ENCODE results near the gene PGAP6. TPM values are rescaled to one million over a fixed set of nuclear protein-coding genes. Genes with fewer than 3 reads are reported as not detected.

PGAP6 gene
- total and polyA plus RNA-seq, 9 of the 15 experiments (the other 6 are each of a cell fraction or from before 2014, with no cell fraction given), result 0.45 to 50.2 (median 39.3) TPM

DNA sequence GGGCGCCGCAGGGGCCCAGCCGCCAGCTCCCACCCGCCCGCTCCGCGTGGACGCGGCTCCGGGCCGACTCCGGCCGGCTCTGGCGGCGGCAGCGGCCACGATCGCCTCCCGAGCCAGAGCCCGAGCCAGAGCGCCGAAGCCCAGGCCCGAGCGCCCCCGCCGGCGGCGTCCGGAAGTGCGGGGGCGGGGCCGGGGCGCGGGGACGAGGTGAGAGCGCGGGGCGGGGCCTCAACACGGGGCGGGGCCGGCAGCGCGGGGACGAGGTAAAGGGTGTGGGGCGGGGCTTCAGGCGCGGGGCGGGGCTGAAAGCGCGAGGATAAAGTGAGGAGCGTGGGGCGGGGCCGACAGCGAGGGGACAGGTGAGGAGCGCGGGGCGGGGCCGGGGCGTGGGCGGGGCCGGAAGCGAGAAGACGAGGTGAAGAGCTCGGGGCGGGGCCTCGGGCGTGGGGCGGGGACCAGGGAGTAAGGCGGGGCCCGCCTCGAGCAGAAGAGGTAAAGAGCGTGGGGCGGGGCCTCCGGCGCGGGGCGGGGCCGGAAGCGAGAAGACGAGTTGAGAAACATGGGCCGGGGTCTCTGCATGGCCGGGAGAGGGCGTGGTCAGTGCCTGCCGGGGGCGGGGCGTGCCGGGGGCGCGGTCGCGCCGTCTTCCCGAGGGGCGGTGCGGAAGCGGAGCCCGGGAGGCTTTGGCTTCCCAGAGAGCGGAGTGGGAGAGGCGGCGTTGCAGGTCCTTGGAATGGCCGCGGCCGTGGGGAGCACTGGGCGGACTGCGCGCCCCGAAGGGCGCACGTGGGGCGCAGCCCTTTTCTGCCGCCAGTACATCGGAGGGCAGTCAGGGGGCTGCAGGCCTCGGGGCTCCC is 29.0 kb downstream of the PGAP6 start, which contains the start of gene AXIN1 (continued):
- TF ChIP-seq, protein P1, sequence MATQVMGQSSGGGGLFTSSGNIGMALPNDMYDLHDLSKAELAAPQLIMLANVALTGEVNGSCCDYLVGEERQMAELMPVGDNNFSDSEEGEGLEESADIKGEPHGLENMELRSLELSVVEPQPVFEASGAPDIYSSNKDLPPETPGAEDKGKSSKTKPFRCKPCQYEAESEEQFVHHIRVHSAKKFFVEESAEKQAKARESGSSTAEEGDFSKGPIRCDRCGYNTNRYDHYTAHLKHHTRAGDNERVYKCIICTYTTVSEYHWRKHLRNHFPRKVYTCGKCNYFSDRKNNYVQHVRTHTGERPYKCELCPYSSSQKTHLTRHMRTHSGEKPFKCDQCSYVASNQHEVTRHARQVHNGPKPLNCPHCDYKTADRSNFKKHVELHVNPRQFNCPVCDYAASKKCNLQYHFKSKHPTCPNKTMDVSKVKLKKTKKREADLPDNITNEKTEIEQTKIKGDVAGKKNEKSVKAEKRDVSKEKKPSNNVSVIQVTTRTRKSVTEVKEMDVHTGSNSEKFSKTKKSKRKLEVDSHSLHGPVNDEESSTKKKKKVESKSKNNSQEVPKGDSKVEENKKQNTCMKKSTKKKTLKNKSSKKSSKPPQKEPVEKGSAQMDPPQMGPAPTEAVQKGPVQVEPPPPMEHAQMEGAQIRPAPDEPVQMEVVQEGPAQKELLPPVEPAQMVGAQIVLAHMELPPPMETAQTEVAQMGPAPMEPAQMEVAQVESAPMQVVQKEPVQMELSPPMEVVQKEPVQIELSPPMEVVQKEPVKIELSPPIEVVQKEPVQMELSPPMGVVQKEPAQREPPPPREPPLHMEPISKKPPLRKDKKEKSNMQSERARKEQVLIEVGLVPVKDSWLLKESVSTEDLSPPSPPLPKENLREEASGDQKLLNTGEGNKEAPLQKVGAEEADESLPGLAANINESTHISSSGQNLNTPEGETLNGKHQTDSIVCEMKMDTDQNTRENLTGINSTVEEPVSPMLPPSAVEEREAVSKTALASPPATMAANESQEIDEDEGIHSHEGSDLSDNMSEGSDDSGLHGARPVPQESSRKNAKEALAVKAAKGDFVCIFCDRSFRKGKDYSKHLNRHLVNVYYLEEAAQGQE (IDR thresholded peaks at IDR 0.05; ENCODE audit: borderline replicate concordance), result 0 out of 2 replicates have a peak, but pooled peaks have one; percentile 10
- TF ChIP-seq, protein P1 (CRISPR knock-in tag; IDR thresholded peaks at IDR 0.05; ENCODE audit: low read depth), result 0 out of 2 replicates have a peak, but pooled peaks have one; percentile 59
- no peak for TF ChIP-seq ZNF184 (CRISPR knock-in tag; IDR thresholded peaks at IDR 0.05)
- TF ChIP-seq HMG20A (CRISPR knock-in tag; conservative IDR thresholded peaks at IDR 0.05), result no peak
- TF ChIP-seq GTF2E2 (tag; IDR thresholded peaks at IDR 0.05), result no peak
- TF ChIP-seq BHLHE40 (IDR thresholded peaks at IDR 0.05; ENCODE audit: low read length), result no peak
- TF ChIP-seq RUNX1 (IDR thresholded peaks at IDR 0.05; ENCODE audit: low read depth), result no peak
- no peak for TF ChIP-seq GATA2 (CRISPR knock-in tag; IDR thresholded peaks at IDR 0.05)
- no peak for TF ChIP-seq NELFE (IDR thresholded peaks at IDR 0.05; ENCODE audit: insufficient read depth, insufficient read length)
- TF ChIP-seq, protein P2, sequence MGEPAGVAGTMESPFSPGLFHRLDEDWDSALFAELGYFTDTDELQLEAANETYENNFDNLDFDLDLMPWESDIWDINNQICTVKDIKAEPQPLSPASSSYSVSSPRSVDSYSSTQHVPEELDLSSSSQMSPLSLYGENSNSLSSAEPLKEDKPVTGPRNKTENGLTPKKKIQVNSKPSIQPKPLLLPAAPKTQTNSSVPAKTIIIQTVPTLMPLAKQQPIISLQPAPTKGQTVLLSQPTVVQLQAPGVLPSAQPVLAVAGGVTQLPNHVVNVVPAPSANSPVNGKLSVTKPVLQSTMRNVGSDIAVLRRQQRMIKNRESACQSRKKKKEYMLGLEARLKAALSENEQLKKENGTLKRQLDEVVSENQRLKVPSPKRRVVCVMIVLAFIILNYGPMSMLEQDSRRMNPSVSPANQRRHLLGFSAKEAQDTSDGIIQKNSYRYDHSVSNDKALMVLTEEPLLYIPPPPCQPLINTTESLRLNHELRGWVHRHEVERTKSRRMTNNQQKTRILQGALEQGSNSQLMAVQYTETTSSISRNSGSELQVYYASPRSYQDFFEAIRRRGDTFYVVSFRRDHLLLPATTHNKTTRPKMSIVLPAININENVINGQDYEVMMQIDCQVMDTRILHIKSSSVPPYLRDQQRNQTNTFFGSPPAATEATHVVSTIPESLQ (CRISPR knock-in tag; IDR thresholded peaks at IDR 0.05), result no peak
- TF ChIP-seq RBM15 (IDR thresholded peaks at IDR 0.05; ENCODE audit: insufficient read depth, low read length), result no peak
- TF ChIP-seq, protein P3, sequence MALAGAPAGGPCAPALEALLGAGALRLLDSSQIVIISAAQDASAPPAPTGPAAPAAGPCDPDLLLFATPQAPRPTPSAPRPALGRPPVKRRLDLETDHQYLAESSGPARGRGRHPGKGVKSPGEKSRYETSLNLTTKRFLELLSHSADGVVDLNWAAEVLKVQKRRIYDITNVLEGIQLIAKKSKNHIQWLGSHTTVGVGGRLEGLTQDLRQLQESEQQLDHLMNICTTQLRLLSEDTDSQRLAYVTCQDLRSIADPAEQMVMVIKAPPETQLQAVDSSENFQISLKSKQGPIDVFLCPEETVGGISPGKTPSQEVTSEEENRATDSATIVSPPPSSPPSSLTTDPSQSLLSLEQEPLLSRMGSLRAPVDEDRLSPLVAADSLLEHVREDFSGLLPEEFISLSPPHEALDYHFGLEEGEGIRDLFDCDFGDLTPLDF (CRISPR knock-in tag; IDR thresholded peaks at IDR 0.05), result no peak
- TF ChIP-seq MCM3 (IDR thresholded peaks at IDR 0.05), result no peak
- TF ChIP-seq, protein P4, sequence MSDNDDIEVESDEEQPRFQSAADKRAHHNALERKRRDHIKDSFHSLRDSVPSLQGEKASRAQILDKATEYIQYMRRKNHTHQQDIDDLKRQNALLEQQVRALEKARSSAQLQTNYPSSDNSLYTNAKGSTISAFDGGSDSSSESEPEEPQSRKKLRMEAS (CRISPR knock-in tag; IDR thresholded peaks at IDR 0.05), result peak; percentile 83

All from K562 (cell line).